T-cell (primary cell): ENCODE results near the gene RAB6D. TPM values are rescaled to one million over a fixed set of nuclear protein-coding genes. Genes with fewer than 3 reads are reported as not detected.
"Not testable (repeated sequence)": the region's sequence is repeated elsewhere in the genome, so short reads cannot be mapped to it uniquely, and the experiment has no call there.

Experiments used
- ATAC-seq, 4 experiments: fragments of 200-7000 bp in 3 of 4; fragments of 150-1000 bp in 1 of 4; cut with Tn5 transposase; replicated peaks in 1 of 4; 1 replicate in 3 of 4; 2 replicates in 1 of 4; pipeline ENCODE4 v1.10.0; 2021; ENCODE audit warnings: moderate library complexity in 3 of 4, mild to moderate bottlenecking in 2 of 4, moderate number of reproducible peaks in 1 of 4
- CTCF ChIA-PET, 2 donors: fragments of 300-600 bp; sonication (Branson Sonifier 250); formaldehyde crosslinking; loops; one replicate each; lab custom pipeline; 2022; ENCODE audit warnings: antibody characterized with exemption in 2 of 2; lab: Charles Lee
- POLR2A ChIA-PET, 2 donors: fragments of 300-600 bp; sonication (Branson Sonifier 250); formaldehyde crosslinking; loops; one replicate each; lab custom pipeline; 2022; ENCODE audit warnings: antibody characterized with exemption in 2 of 2; lab: Charles Lee
- DNase-seq, 35 experiments: peaks; one replicate each; pipeline versions ENCODE4 v3.0.0 to v3.0.0-alpha.2; 2013 to 2023
- H3K27ac ChIP-seq: one replicate; pipeline ENCODE4 v1.5.1; 2013; ENCODE audit warnings: low read length
- H3K27me3 ChIP-seq, 2 experiments: replicated peaks in 1 of 2; 1 replicate in 1 of 2; 2 replicates in 1 of 2; pipeline versions ENCODE4 v1.6.1 to v1.7.0; 2013; ENCODE audit warnings: low read length in 1 of 2, mixed read lengths in 1 of 2; ENCODE audit not compliant: control insufficient read depth in 2 of 2, insufficient read depth in 2 of 2; ENCODE audit errors: extremely low read depth in 1 of 2
- H3K36me3 ChIP-seq, 2 donors: 1 replicate in 1 of 2; 2 replicates in 1 of 2; pipeline versions ENCODE4 v1.6.1 to v1.7.0; 2013; ENCODE audit warnings: low read length in 1 of 2; ENCODE audit not compliant: control insufficient read depth in 2 of 2, insufficient read depth in 1 of 2; ENCODE audit errors: extremely low read depth in 1 of 2
- H3K4me1 ChIP-seq, 2 experiments: 1 replicate in 1 of 2; 2 replicates in 1 of 2; pipeline versions ENCODE4 v1.6.1 to v1.7.0; 2013; ENCODE audit warnings: low read length in 2 of 2, mixed read lengths in 1 of 2; ENCODE audit not compliant: insufficient read depth in 2 of 2, control insufficient read depth in 1 of 2; ENCODE audit errors: extremely low read depth in 1 of 2
- H3K4me3 ChIP-seq, 2 donors: 1 replicate in 1 of 2; 2 replicates in 1 of 2; pipeline versions ENCODE4 v1.5.1 to v1.7.0; 2013; ENCODE audit warnings: mild to moderate bottlenecking in 2 of 2, low read length in 1 of 2, moderate library complexity in 1 of 2; ENCODE audit not compliant: control insufficient read depth in 1 of 2; ENCODE audit errors: extremely low read depth in 1 of 2
- H3K9me3 ChIP-seq: 2 replicates; pipeline ENCODE4 v1.7.0; 2013
- H3K27ac Mint-ChIP-seq, 2 donors: one replicate each; pipeline ENCODE4 v1.8.0; 2020 to 2021; ENCODE audit warnings: mild to moderate bottlenecking in 2 of 2, mixed read lengths in 2 of 2
- H3K27me3 Mint-ChIP-seq, 2 donors: one replicate each; pipeline ENCODE4 v1.8.0; 2021 to 2022; ENCODE audit warnings: mixed read lengths in 2 of 2
- H3K36me3 Mint-ChIP-seq: one replicate; pipeline ENCODE4 v1.8.0; 2021; ENCODE audit warnings: mixed read lengths
- H3K4me1 Mint-ChIP-seq, 3 donors: one replicate each; pipeline ENCODE4 v1.8.0; 2020 to 2022; ENCODE audit warnings: mixed read lengths in 3 of 3, mild to moderate bottlenecking in 1 of 3
- H3K4me3 Mint-ChIP-seq, 3 donors: one replicate each; pipeline ENCODE4 v1.8.0; 2020 to 2022; ENCODE audit warnings: mild to moderate bottlenecking in 3 of 3, mixed read lengths in 3 of 3, moderate library complexity in 3 of 3
- H3K9me3 Mint-ChIP-seq, 3 donors: one replicate each; pipeline ENCODE4 v1.8.0; 2020 to 2022; ENCODE audit warnings: mixed read lengths in 3 of 3
- WGBS: methylation state at CpG from one replicate; pipeline ENCODE4 v1.1.5; 2013; ENCODE audit warnings: missing lambda C conversion rate; ENCODE audit not compliant: insufficient coverage; 5-methylcytosine and 5-hydroxymethylcytosine counted together
- total RNA-seq, 35 experiments: library from RNA in 6 of 35; stranded (reverse) in 6 of 35; fragments of 120-200 nt in 1 of 35; gene quantifications; one replicate each; pipeline versions ENCODE4 v1.2.1 to v1.2.4 and lab custom pipeline; 2013 to 2026

Gene RAB6D
- total RNA-seq, 5 donors from 2014 or later (not counting 1 experiment from before 2014, with no cell fraction given) = not detected

DNA sequence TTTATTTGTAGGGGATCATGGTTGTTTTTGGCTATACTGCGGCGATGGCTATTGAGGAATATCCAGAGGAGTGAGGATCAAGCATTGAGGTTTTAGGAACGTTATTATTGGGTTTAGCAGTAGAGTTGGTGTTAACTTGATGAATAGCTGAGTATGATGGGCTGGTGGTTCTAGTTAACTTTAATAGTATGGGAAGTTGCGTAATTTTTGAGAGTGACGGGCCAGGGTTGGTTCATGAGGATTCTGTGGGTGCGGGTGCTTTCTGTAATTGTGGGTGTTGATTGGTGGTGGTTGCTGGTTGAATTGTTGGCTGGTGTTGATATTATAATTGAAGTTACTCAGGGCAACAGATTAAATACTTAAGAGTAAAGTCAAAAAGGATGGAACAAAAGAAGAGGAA lies 6.0 kb upstream of the RAB6D start:
- Mint-ChIP-seq H3K27me3 (peaks cover 9 to 23% of the 10 kb centered on the region in 2 donors), H3K36me3 (no peaks in the 10 kb centered on the region), H3K4me3 (no peak overlapping the region), H3K4me1 (no peaks in the 10 kb centered on the region), H3K9me3 (no peaks in the 10 kb centered on the region), H3K27ac (no peak overlapping the region)
- Histone ChIP-seq H3K27ac (no peak overlapping the region), H3K36me3 (no peaks in the 10 kb centered on the region), H3K9me3 (no peaks in the 10 kb centered on the region), H3K4me3 (no peak overlapping the region), H3K4me1 (no peaks in the 10 kb centered on the region), H3K27me3 (peaks cover 4 to 23% of the 10 kb centered on the region in 2 experiments)
- ATAC-seq (no peak), DNase-seq (no peak)
- ChIA-PET POLR2A (no interaction called here), CTCF (no interaction called here)
- 91% methylated on average over 6 of the region's 6 CpGs for WGBS

DNA sequence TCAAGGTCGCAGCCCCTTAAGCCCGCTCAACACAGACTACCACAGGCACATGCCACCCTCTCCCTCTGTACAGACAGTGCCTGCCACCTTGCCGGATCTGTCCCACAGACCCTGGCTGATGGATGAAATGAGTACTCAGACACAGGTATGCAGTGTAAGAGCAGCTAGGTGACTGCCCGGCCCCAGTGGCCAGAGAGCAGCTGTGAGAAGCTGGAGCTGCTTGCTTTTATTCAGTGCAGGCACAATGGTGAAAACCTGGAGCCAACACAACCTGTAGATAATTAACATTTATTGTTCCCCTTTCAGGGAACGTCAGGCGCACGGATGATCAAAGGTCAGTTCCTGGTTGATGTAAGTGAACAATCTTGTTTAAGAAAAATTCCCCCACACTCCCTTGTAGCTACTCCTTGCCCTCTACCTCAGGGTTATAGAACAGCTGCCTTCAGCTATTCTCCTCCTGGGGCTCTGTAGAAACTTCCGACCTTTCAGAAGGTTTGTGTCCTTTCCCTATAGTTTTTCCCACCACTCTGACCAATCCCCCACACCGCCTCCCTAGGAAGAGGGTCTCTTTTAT lies 4.6 kb upstream of the RAB6D start:
- H3K4me1 Mint-ChIP-seq, H3K4me3 Mint-ChIP-seq, H3K4me1 ChIP-seq, H3K27ac ChIP-seq, ATAC-seq, H3K4me3 ChIP-seq, H3K9me3 Mint-ChIP-seq, DNase-seq, H3K27ac Mint-ChIP-seq, H3K36me3 Mint-ChIP-seq, H3K9me3 ChIP-seq, H3K36me3 ChIP-seq, CTCF ChIA-PET, POLR2A ChIA-PET: not testable (repeated sequence)
- no CpG with 5 or more reads among the region's 9 CpGs for WGBS
- H3K27me3 Mint-ChIP-seq = peaks cover 17 to 32% of the 10 kb centered on the region in 2 donors
- peaks cover 4 to 26% of the 10 kb centered on the region in 2 experiments for H3K27me3 ChIP-seq

DNA sequence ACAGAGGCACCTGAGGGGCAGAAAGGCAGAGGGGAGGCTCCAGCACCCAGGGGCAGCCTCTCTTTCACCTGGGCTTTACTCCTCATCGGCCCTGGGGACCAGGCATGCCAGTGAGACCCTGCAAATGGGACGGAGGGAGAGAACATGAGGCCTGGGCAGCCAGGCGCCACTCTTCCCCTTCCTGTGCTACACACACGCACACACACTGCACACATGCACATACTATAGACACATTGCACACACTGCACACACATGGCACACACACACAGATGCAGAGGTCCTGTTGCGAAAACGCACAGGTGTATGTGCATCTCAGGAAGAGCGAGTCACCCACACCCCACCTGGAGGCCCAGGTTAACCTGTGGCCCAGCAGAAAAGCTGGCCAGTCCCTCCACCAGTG lies 3.4 kb upstream of the RAB6D start:
- H3K4me1 ChIP-seq = no peaks in the 10 kb centered on the region
- peaks cover 4 to 26% of the 10 kb centered on the region in 2 experiments for H3K27me3 ChIP-seq
- Mint-ChIP-seq H3K4me3 (no peak overlapping the region), H3K9me3 (no peaks in the 10 kb centered on the region), H3K27ac (no peak overlapping the region), H3K27me3 (peaks cover 24 to 33% of the 10 kb centered on the region in 2 donors), H3K36me3 (no peaks in the 10 kb centered on the region), H3K4me1 (peaks cover 8 to 14% (median 11%) of the 10 kb centered on the region in 3 donors)
- no peak overlapping the region for H3K4me3 ChIP-seq
- H3K36me3 ChIP-seq = no peaks in the 10 kb centered on the region
- H3K27ac ChIP-seq = no peak overlapping the region
- H3K9me3 ChIP-seq = no peaks in the 10 kb centered on the region
- ChIA-PET POLR2A (no interaction called here), CTCF (no interaction called here)
- WGBS = 87% methylated on average over 7 of the region's 7 CpGs
- ATAC-seq (no peak), DNase-seq (no peak)

DNA sequence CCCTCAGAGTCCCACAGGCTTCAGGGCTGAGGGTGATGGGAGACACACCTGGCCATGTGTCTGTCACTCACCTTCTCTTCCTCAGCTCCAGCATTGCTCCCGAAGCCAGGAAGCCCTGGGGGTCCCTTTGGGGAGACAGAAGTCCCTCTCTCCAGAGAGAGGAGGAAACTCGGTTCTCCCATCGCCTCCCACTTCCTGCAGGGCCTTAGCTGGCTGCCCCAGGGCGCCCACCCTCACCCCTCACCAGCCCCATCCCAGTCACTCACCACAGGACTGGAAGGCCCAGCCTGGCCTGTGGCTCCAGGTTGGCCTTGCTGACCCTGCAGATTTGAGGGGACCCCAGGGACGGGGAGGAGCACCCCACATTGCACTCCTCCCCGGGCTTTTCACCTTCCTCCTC lies 2.7 kb upstream of the RAB6D start:
- POLR2A ChIA-PET = no interaction called here
- peaks cover 27 to 38% of the 10 kb centered on the region in 2 donors for H3K27me3 Mint-ChIP-seq
- H3K27ac Mint-ChIP-seq = no peak overlapping the region
- H3K9me3 Mint-ChIP-seq = no peaks in the 10 kb centered on the region
- no peak overlapping the region for H3K4me3 Mint-ChIP-seq
- peaks cover 8 to 14% (median 11%) of the 10 kb centered on the region in 3 donors for H3K4me1 Mint-ChIP-seq
- H3K9me3 ChIP-seq = no peaks in the 10 kb centered on the region
- H3K36me3 ChIP-seq = no peaks in the 10 kb centered on the region
- WGBS = 57% methylated on average over 4 of the region's 6 CpGs
- no peaks in the 10 kb centered on the region for H3K4me1 ChIP-seq
- ATAC-seq (no peak), DNase-seq (no peak)
- no peak overlapping the region for H3K27ac ChIP-seq
- H3K27me3 ChIP-seq = peaks cover 4 to 26% of the 10 kb centered on the region in 2 experiments
- CTCF ChIA-PET = no interaction called here
- H3K36me3 Mint-ChIP-seq = no peaks in the 10 kb centered on the region
- H3K4me3 ChIP-seq = no peak overlapping the region

DNA sequence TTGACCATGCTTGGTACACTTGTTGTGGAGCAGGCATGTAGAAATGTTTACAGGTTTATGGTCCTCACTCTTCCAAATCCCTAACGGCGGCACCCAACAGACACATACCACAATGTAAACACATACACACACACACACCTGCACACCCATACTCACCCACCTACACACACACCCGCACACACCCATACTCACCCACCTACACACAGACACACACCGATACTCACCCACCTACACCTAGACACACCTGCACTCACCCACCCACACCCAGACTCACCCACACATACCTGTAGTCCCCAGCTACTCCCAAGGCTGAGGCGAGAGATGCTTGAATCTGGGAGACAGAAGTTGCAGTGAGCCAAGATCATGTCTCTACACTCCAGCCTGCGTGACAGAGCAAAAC lies 1.5 kb upstream of the RAB6D start:
- WGBS = 70% methylated on average over 3 of the region's 6 CpGs
- H3K27me3 Mint-ChIP-seq = peaks cover 30 to 45% of the 10 kb centered on the region in 2 donors

DNA sequence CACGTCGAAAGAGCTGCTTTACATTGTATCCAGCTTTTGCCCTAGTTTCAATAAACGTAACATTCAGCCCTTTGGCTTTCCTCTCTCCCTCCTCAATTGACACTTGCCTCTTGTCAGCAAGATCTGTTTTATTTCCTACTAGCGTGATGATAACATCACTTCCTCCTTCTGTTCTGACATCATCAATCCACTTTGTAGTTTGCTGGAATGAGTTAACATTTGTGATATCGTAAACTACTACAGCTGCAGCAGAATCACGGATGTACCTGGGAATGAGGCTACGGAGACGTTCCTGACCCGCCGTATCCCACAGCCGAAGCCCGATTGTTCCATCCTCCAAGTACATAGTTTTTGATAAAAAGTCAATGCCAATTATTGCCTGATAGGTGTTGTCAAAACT lies 755 bp downstream of the RAB6D start:
- H3K9me3 Mint-ChIP-seq, CTCF ChIA-PET, ATAC-seq, H3K4me1 ChIP-seq, H3K36me3 ChIP-seq, H3K9me3 ChIP-seq, H3K27ac ChIP-seq, DNase-seq, H3K4me3 ChIP-seq, POLR2A ChIA-PET, H3K36me3 Mint-ChIP-seq, H3K27ac Mint-ChIP-seq: not testable (repeated sequence)
- Mint-ChIP-seq H3K4me3 (peak overlapping the region in 1 of 3 donors; percentile 52), H3K27me3 (peaks cover 36 to 52% of the 10 kb centered on the region in 2 donors), H3K4me1 (peaks cover 8 to 14% (median 11%) of the 10 kb centered on the region in 3 donors)
- no CpG with 5 or more reads among the region's 12 CpGs for WGBS
- H3K27me3 ChIP-seq = peaks cover 5 to 26% of the 10 kb centered on the region in 2 experiments

More for the DNA sequence above, 1.5 kb upstream of the RAB6D start:
- no peaks in the 10 kb centered on the region for H3K36me3 ChIP-seq
- DNase-seq = no peak
- no peak overlapping the region for H3K27ac ChIP-seq
- H3K9me3 Mint-ChIP-seq = no peaks in the 10 kb centered on the region
- H3K4me3 Mint-ChIP-seq = no peak overlapping the region
- H3K36me3 Mint-ChIP-seq = no peaks in the 10 kb centered on the region
- no peaks in the 10 kb centered on the region for H3K4me1 ChIP-seq
- ChIA-PET CTCF (no interaction called here), POLR2A (no interaction called here)
- H3K9me3 ChIP-seq = no peaks in the 10 kb centered on the region
- peaks cover 8 to 14% (median 11%) of the 10 kb centered on the region in 3 donors for H3K4me1 Mint-ChIP-seq
- H3K4me3 ChIP-seq = no peak overlapping the region
- no peak overlapping the region for H3K27ac Mint-ChIP-seq
- no peak for ATAC-seq
- peaks cover 4 to 26% of the 10 kb centered on the region in 2 experiments for H3K27me3 ChIP-seq
